Stimulated activated CD4-positive, alpha-beta T cell treated with anti-CD3 and anti-CD28 coated beads, Interleukin-4, amount 100 ng/mL, for 24 hours (primary cell): ENCODE results near the gene COG2.
"Not testable (repeated sequence)": the region's sequence is repeated elsewhere in the genome, so short reads cannot be mapped to it uniquely, and the experiment has no call there.

Source experiments
- DNase-seq: peaks from one replicate; pipeline ENCODE4 v3.0.0-alpha.2; 2020

Gene COG2

GRCh38 chr1:230680300-230681025, 38.2 kb downstream of the COG2 start:
- no peak for DNase-seq

DNA sequence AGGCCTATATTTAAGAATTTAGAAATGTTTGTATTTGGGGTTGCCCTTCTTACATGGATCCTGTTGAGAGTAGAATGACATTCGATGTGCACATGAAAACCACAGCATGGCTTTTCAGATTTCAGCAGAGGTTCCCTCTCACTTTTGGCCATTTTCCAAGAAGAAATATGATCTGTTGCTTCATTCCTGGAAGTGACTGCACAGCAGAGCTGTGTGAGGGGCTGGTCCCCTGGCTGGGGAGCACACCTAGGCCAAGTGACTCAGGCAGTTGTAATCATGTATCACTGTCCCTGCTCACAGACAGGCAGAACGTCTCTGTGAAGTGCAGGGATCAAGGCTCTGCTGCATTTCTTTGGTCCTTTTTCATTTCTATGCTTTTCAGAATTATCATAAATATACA, 39.3 kb downstream of the COG2 start:
- no peak for DNase-seq

- DNase-seq: no peak
These were observed 40.0 kb downstream of the COG2 start for GRCh38 chr1:230682274-230682673.

DNA sequence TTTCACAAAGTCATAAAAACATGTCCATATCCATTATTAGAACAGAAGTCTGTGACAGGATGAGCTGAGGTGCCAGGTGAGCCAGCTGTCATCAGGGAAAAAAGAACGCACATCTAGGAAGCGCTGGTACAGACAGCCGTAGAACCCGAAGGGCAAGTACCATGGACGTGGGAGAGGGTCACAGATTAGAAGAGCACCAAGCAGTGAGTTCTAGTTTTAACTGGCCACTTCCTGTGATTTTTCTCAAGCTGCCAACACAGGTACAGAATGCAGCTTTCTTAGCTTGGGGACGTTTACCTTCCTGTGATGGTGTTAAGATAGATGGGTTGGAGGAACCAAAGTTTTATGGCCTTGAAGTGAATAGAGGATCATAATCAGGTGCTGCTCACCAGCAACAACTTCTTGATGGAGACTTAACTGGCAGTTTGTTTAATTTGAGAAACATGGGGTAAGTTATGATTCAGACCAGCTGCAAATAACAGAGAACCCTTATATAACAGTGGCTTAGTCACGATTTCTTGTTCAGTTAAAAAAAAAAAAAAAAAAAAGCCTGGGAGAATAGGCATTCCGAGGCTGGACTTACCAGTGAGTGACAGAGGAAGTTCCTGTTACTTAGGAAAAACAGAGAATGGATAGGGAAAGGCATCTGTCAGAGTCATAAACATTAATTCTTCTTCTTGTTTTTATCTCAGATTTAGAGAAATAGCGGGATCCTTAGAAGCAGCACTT, 40.8 kb downstream of the COG2 start:
- no peak for DNase-seq

- no peak for DNase-seq
These were observed 41.9 kb downstream of the COG2 start for GRCh38 chr1:230684146-230684545.

DNA sequence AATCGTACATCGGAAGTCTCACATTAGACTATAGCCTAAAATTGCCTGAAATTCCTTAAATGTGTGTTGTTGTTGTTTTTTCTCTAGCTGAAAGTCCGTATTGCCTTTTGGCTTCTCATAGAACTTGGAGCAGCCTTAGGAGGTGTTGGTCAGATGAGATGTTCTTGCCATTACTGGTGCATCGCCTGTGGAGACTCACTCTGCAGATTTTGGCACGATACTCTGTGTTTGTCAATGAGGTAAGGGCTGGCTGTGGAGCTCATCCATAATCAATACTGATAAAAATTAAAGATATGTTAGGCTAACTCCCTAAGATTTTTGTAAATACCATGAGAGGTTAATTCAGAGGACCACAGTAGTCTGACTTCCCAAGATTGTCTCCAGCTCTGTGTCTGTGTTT, 42.7 kb downstream of the COG2 start:
- no peak for DNase-seq

- no peak for DNase-seq
These were observed 44.5 kb downstream of the COG2 start for GRCh38 chr1:230686747-230687146.

DNA sequence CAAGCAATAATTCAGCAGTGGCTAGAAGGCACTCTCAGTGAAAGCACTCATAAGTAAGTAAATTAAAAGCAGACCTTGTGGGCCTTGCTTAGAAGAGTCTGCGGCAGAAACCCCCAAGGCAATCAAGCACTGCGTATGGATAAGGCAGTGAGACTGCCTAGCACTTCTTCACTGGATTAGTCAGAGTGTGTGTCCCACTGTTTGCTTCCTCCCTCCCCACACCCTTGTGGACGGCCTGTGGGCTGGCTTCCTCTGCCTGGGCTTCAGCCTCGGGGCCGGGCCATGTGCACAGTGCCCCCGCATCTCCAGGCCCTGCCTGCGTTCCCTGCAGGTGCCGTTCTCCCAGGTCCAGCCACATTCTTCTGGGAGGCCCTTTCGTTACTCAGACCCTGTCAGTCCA, 47.8 kb downstream of the COG2 start:
- no peak for DNase-seq

- no peak for DNase-seq
These were observed 49.3 kb downstream of the COG2 start for GRCh38 chr1:230691615-230692014.

DNA sequence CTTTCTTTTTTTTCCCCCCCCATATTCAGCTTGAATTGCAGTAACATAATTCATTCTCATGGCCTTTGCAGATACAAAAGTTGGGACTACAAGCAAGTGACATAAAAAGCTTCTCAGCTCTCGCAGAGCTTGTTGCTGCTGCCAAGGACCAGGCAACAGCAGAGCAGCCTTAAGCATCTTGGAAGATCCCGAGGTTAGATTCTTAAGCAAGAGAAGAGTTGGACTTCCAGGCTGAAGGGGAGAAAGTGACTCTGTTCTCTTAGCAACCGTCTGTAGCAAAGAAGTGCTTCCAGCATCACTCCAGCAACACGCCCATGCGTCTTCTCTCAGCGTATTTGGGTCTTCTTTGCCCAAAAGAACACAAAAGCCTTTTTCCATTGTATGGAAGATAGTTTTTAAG, 50.9 kb downstream of the COG2 start:
- no peak for DNase-seq

- no peak for DNase-seq
These were observed 51.5 kb downstream of the COG2 start for GRCh38 chr1:230693777-230694176.

- DNase-seq: no peak
These were observed 52.2 kb downstream of the COG2 start for GRCh38 chr1:230694464-230694863.

- DNase-seq: no peak
These were observed 52.7 kb downstream of the COG2 start for GRCh38 chr1:230694991-230695390.

DNA sequence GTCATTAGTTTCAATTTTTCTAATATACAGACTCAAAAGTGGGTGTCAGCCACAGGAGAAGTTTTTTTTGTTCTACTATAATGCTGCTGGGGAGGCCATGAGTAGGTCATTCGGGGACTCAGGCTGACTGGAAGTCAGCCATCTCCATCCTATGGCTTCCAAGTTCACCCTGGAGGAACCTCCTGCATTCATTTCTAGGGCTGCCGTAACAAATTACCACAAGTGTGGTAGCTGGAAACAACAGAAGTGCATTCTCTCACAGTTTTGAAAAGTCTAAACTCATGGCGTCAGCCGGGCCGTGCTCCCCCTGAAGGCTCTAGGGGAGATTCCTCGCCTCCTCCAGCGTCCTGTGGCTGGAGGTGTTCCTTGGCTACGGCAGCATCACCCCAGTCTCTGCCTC, 53.9 kb downstream of the COG2 start:
- DNase-seq: no peak

DNA sequence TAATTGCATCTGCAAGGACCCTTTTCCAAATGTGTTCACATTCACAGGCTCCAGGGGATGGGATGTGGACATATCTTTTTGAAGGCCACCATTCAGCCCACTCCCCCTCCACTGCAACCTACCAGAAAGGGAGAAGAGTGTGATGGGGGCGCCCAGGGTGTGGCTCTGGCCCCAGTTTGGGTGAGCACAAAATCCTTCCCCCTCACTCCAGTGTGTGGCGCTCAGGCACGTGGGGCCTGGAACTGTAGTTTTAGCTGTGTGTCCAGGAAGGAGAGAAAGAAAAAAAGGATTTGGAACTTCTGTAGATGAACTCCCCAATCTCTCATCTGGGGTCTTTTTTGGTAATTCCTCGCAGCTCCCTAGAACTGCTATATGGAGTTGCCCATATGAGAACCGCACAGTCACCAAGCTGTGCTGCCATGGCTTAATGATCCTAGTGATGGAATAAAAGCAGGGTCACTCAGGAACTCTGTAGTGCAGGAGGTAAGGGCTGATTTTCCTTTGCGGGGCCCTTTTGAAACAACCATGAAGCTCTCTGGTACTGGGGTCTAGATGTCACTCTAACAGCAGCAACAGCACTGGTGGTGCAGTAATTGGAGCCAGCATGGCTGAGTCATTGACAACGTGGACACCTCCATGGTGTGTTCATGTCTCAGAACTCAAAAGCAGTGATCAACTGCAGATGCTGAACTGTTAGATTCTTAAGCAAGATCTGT, 54.6 kb downstream of the COG2 start:
- DNase-seq: no peak

- DNase-seq: no peak
These were observed 55.8 kb downstream of the COG2 start for GRCh38 chr1:230698130-230698529.

GRCh38 chr1:230698964-230699363, 56.7 kb downstream of the COG2 start:
- not testable (repeated sequence) for DNase-seq

DNA sequence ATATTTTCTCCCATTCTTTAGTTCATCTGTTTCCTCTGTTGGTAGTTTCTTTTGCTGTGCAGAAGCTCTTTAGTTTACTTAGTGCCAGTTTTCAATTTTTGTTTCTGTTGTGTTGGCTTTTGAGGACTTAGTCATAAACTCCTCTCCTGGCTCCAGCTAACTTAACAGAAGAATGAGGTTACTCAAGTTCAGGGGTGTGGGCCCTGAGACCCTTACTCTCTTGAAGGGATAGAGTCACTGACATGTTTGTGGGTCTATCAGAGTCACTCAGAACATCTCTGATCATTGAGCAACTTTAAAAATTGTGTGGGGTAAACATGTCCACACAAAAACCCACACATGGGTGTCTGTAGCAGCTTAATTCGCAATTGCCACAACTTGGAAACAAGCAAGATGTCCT, 57.4 kb downstream of the COG2 start:
- DNase-seq: no peak

GRCh38 chr1:230700132-230700531, 57.9 kb downstream of the COG2 start:
- DNase-seq: no peak

- no peak for DNase-seq
These were observed 59.2 kb downstream of the COG2 start for GRCh38 chr1:230701434-230701833.

DNA sequence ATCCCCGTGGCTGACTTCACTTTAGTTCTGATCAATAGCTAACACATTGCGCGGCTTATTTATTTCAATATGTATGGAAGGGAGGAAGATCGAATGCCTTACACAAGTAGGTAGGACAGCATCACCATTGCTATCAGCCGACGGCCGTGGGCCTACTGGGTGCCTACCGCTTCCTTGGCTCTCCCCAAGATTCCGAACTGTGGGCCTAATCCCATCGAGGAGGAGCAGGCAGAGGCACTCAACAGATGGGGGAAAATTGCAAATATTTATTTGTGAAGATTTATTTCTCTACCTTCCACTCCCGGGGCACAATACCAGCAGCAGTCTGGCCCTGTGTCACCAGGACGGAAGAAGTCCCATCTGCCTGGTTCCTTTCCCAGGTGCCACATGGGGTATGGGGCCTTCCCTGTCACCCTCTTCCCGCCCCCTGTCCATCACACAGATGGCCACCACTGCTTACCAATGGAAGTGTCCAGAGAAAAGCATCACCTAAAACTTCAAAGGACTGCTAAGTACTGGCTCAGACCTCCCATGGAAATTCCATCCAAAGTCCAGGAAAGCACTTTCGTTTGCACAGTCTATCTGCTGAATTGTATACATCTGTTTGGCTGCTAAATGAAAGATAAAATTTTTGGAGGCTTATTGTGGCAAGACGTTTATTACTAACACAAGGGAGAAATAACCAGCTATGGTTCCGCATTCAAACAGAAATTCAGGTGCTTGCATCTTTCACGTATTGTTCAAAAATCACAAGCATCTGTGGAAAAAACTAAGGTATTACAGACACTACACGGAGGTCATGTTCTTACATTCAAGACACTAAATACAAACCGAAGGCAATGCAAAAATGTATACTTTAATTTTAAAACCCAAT, 59.9 kb downstream of the COG2 start:
- no peak for DNase-seq

DNA sequence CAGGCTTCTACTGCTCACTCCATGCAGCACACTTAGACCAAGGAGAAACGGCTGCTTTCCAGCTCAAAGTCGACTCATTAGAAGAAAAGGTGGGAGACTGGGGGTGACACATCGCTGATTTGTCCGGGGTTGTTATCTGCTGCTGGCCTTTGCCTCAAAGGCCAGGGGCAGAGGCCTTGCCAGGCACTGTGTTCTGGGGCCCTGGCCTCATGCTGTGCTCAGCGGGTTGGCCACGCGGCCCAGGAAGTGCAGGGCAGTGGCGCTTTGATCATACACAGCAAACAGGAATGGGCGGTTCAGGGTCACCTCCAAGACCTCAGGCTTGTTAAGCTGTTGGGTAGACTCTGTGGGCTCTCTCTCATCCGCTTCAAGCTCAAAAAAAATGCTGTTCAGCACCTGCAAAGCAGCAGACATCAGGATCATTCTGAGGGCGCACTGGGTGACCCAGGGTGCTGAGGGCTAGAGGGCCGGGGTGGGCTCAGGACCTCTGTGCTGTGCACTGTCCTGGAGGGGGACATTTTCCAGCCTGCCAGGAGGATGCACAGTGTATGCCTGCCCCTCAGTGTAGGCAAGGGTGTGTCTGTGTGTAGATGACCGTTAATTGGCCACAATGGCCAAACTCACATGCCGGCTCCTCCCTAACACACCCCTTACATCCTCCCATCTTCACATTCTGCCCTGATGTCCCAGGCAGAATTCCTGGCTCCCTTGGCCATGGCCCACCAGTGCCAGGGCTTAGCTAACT, 60.8 kb downstream of the COG2 start:
- DNase-seq: no peak
